Tibial nerve (tissue), 3 donors: Measurements from ENCODE around the gene FEM1B.

Experiments used
- POLR2A ChIP-seq, 2 donors: fragments of 450-650 bp; IDR thresholded peaks; one replicate each; pipeline ENCODE4 v1.6.1; 2017; ENCODE audit warnings: antibody characterized with exemption in 2 of 2, mild to moderate bottlenecking in 2 of 2, moderate library complexity in 2 of 2
- TF ChIP-seq, protein P1 (sequence below), 5 experiments: fragments of 200-600 bp in 3 of 5; fragments of 450-650 bp in 2 of 5; sonication (generic) in 3 of 5; IDR thresholded peaks; one replicate each; pipeline ENCODE4 v1.5.1; 2016 to 2019; ENCODE audit warnings: antibody characterized with exemption in 5 of 5, mild to moderate bottlenecking in 3 of 5, moderate library complexity in 2 of 5

DNA sequence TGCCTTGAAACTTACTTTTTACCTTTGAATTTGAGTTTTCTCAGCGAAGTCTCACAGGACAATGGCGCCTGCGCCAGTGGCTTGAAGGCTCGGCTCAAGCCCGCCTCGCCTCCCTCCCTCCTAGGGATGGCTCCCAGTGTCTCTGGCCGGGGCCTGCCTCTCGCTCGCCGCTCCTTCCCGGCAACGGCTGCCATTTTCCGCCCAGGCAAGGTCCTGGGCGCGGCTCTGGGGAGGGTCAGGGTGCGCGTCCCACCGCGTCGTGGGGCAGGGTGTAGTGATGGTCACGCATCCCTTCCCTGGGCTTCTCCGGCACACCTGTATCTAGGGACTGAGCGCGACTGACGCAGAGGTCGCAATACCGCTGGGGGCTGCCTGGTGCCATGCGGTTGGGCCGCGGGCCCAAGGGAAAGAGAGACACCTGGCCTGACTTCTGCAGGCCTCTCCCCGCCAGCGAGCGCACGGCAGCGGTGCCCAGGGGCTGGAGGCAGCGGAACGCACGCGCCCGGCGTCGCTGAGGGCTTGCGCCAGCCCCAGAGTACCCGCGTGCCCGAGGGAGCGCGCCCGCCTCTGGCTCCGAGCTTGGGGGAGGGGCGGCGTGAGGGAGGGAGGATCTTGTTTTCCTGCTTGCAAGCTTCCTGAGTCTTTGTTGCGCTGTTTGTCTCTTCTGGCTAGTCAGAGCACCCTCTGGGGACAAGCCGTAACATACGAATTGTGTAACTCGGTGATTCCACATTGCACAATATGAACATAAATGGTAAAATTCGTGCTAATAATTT, 20.7 kb upstream of the FEM1B start:
- TF ChIP-seq, protein P1, sequence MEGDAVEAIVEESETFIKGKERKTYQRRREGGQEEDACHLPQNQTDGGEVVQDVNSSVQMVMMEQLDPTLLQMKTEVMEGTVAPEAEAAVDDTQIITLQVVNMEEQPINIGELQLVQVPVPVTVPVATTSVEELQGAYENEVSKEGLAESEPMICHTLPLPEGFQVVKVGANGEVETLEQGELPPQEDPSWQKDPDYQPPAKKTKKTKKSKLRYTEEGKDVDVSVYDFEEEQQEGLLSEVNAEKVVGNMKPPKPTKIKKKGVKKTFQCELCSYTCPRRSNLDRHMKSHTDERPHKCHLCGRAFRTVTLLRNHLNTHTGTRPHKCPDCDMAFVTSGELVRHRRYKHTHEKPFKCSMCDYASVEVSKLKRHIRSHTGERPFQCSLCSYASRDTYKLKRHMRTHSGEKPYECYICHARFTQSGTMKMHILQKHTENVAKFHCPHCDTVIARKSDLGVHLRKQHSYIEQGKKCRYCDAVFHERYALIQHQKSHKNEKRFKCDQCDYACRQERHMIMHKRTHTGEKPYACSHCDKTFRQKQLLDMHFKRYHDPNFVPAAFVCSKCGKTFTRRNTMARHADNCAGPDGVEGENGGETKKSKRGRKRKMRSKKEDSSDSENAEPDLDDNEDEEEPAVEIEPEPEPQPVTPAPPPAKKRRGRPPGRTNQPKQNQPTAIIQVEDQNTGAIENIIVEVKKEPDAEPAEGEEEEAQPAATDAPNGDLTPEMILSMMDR (IDR thresholded peaks at IDR 0.05): peak in 2 of 5 experiments; percentile 15 to 40
- TF ChIP-seq POLR2A (IDR thresholded peaks at IDR 0.05): peak; percentile 93 to 96
